DMS79 (cell line): ENCODE measurements around the gene RAB6A.
A peak's percentile ranks its signal among the peaks of the same experiment; 100 is the strongest.

ENCODE experiments used
- DNase-seq: peaks from one replicate; lab custom pipeline; 2025; lab: John Stamatoyannopoulos, UW

The RAB6A gene

DNA sequence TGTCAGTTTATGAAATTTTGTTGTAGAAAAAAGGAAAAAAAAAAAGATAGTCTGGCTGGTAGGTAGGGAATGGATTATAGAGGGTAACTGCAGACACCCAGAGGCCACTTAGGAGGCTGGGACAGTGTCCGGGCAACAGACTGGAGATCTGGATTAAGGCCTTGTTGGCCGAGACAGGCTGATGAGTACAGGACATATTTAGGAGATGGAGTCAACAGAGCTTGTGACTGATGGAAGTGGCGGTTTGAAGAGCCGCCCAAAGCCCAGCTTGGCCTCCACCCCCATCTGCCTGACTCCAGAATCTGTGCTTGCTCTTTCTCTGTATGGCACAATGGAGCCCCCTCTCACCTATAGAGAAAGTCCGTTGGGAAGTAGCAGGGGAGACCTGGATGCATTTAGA lies 106.9 kb downstream of the RAB6A start:
- no peak for DNase-seq

DNA sequence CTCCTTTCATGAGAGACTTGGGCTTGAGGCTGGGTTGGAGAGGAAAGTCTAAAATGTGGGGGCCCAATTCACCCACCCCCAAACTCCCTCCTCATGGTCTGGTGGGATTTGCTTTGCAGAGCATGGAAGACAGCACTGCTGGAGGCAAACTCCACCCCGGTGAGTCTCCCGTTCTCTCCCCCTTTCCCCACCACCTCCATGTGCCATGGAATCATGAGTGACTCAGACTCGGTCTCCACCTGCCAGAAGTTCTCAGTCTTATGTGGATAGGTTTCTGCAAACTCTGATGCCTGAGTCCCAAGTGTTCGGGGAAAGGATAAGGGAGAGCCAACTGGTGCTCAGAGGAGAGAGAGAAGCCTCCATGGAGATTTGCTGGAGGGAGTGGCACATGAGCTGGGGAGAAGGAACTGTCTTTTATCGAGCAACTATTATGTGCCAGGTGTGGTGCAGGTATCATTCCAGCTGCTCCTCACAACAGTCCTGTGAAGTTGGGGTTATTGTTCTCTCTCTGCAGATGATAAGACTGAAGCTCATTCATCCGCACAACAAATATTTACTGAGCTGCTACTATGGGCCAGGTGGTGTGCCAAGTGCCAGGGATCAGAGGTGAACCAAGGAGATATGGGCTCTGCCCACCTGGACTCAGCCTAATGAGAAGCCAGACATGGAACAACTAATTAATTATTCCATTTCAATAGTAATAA lies 107.9 kb downstream of the RAB6A start:
- DNase-seq: no peak

DNA sequence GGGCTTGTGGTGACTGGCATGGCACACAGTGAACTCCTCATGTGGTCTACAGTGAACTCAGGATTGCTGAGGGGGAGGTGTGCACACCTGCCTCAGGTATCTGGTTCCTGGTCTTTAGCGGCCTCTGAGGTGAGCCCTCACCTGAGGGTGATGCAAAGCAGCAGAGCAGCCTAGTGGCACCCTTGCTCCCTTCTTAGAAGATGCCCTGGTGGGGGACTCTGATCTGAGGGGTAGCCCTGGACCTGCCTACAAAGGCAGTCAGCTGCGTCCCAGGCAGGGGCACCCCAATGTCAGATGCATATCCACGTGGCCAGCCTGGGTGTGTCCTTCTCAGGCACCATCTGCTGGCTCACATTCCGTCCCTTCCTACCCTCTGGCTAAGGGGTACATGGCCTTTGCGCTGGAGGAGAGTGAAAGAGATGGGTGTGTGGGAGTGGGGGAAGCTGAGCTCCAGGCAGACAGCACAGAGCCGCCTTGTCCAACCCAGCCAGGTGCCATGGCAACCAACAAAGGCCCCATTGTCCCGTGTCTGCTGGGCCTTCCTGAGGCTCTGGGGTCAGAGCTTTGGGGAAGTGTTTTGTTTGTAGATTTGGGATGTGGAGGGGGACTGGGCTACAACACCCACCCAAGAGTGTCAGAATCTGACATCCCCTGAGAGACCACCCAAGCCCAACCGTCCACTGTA lies 108.7 kb downstream of the RAB6A start:
- peak; percentile 65 for DNase-seq

DNA sequence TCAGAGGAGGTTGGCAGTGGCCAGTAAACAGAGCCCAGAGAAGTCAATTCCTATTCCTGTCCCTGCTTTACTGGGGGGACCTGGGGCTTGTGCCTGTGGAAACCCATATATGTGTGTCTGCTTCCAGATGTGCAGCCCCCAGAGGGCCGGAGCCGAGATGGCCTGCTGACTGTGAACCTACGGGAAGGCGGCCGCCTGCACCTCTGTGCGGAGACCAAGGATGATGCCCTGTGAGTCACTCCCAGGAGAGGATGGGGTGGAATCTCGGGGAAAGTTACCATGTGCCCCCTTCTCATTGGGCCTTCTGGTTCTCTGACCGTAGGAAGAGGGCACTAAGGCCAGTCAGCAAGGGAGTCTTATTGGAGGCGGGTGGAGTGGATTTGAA lies 109.2 kb downstream of the RAB6A start:
- DNase-seq: no peak

DNA sequence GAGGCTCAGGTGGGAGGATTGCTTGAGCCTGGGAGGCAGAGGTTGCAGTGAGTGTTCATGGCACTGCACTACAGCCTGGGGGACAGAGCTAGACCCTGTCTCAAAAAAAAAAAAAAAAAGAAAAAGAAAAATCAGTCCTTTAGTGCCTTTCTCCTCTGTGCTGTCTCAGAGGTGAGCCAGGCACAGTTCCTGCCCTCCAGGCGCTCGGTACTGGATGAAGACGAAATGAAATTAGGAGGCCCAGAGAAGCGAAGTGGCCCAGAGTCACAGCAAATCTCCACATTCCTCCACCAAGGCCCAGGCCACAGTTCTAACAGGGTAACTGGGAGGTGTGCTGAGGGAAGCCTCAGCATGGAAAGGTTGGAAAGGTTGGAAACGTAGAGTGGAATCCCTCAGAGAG lies 109.6 kb downstream of the RAB6A start:
- no peak for DNase-seq

DNA sequence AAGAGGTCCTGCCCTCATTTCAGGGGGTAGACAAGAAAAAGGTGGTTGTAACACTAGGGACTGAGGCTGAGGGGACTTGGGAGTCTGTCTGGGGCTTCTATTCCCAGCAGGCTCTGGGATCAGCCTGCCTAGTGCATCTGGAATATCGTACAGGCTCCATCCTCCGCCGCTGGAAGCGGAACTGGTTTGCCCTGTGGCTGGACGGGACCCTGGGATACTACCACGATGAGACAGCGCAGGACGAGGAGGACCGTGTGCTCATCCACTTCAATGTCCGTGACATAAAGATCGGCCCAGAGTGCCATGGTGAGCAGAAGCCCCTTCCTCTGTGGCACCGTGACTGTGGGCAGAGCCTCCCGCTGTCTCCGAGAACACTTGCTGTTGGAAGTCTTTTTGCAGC lies 110.5 kb downstream of the RAB6A start:
- no peak for DNase-seq

DNA sequence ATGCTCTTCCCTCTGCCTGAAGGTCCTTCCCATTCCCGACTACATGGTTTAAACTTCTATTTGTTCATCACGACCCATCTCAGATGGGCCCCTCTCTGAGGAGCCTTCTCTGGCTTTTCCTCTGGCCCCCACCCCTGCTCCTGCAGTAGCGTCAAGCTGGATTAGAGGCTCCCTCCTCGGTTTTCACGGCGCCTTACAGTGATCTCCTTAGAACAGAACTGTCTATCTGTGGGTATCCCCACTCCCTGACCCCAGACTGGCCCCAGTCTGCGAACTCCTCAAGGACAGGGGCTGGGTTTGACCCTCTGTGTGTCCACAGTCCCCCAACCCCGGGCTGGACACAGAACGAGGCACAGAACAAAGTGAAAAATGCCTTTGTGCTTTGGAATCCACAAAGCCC lies 111.7 kb downstream of the RAB6A start:
- no peak for DNase-seq

DNA sequence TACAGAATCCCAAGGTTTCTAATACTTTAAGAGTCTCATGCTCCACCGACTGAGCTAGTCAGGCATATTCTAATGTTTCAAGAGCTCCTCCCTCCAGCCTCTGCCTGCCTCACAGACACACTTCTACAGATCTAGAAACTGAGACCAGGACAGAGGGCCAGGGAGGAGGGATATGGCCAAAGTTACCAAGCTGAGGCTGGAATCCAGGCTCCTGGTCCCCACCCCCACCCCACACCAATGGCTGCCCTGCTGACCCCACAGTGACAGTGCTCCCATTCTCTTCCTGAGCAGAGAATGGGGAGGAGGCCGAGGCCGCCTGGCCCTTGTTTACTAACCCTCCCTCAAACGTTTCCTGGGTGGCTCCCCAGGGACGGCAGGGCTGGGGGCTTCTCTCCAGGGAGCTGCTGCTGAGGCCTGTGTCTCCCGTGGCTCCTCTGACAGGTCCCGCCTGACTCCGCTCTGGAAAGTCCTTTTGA lies 112.3 kb downstream of the RAB6A start:
- DNase-seq: no peak

DNA sequence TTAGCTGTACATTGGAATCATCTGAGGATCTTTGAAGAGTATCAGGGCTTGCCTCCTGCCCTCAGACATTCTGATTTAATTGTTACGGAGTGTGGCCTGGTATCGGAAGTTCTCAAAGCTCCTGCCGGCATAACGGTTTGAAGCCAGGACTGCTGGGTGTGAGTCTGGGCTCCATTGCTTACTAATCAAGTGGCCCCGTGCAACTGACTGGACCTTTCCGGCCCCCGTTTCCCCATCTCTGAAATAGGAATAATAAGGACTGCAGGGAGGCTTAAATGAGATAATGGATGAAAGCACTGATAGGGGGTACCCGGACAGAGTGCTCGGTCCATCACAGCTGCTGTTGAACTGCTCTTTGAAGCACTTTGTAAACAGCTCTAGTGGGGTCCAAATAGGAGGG lies 112.8 kb downstream of the RAB6A start:
- no peak for DNase-seq

DNA sequence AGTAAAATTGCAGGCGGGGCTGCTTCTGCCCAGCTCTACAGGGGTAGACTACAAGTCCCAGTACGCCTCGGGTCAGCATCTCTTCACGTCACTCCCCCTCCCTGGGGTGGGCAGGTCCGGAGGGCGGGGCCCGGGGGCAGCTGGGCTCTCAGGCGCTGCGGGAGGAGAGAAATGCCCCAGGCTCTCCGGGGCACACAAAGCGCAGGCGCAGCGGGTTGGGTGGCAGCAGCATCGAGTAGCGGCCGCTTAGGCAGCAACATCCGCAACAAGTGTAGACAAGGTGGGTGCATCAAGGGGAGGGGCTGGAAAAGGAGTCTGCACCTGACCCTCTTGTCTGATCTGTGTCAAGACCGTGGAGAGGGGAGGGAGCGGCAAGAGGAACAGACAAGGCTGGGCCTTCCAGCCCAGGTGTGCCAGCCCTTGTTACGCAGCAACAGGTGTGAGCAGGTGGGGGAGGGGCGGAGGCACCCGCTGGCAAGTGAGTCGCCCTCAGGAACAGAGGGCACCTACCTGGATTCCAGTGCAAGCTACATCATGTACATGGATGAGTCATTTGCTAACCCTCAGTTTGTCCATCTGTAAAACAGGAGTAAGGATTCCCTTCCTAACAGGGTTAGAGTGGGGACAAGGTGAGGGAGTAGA lies 113.3 kb downstream of the RAB6A start:
- DNase-seq: peak; percentile 99

DNA sequence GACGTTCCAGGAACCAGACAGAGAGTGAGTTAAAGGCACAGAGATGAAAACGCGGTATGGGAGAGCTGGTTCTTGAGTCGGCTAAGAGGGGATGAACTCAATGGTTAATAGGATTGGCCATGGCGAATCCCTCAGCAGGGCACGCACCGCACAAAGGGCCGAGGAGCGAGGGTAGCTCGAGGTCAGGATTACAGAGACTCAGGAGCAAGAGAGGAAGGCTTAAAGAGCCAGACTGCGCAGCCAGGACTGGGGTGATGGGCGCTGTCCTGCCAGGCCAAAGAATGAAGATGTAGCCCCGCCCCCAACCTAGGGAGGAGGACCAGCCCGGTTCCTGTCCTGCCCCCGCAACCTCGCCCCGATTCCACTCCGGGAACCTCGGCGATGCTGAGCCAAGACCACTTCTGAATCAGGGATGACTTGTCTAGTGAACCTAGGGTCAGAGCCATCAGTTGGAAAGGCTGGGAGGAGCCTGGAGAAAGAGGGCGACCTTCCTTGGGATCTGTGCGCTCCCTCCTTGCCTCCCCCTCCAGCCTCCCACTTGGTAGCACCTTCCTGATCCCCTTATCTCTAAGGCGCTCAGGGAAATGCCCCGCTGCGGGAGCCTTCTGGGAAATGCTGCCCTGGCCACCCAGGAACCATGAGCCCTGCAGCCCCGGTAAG lies 114.8 kb downstream of the RAB6A start, which contains the start of gene PLEKHB1:
PLEKHB1 (plus strand) TSS at position 610 of the 660 bp plus-strand sequence; CDS start at position 638, 28 bp downstream.
- no peak for DNase-seq

DNA sequence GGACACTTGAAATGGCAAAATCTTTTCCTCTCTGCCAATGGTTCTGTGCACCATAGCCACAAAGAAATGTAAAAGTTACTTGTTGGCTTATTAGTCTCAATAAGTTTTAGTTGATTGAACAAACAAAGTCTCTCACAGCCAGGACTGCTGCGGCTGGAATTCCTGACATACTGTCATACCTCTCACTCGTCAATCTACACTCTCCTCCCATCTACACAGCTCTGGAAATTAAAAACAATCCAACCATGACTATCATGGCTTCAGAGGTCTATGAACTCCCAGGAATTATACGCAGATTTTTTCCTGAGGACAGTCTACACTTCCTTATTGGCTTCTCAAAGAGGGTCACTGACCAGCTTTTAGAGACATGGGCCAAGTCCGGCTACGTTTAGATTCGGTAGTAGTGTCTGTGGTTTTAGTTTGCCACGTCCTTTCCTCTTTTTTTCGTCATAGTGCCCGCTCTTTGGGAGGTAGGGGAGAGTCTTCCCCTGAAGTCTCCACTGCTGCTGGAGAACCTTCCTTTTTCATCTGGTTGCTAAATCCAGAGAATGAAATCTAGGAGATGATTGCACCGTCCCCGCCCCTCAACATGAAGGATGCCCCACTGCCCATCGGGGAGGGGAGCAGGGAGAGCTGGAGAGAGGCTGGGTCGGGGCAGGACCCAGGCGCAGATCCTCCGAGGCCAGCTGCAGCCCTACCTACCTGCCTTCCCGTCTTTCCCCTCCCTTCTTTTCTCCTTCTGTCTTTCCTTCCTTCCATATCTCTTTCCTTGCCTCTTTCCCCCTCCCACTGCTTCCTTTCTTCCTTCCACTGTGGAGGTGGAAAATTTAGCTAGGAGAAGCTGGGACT lies 115.5 kb downstream of the RAB6A start:
- no peak for DNase-seq

DNA sequence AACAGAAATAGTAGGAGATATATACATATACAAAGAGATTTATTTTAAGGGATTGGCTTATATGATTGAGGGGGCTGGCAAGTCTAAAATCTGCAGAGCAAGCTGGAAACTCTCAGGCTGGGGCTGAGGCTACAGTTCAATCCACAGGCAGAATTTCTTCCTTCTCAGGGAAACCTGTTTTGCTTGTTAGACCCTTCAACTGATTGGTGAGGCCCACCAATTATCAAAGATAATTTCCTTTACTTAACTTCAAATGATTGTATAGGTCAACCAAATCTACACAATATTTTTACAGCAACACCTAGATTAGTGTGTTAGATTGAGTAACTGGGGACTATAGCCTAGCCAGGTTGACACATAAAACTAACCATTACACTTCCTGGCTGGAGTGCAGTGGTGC lies 119.2 kb downstream of the RAB6A start:
- DNase-seq: no peak

DNA sequence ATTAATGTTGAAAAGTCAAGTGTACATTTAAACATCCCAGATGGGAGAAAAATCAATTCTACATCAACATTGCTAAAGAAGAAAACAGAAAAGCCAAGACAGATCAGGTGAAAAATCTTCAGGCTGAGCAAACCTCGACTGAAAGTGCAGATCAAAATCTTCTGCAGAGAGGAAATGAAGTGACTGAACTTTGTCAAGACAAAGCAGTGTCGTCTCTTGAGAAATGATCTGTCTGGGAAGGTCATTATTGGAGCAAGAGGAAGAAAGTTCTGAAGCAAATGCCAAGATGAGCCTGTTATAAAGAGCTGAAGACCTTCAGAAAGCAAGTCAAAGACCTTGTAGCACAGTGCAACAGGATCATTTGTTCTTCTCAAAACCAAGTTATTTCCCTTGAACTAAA lies 120.3 kb downstream of the RAB6A start:
- DNase-seq: no peak

DNA sequence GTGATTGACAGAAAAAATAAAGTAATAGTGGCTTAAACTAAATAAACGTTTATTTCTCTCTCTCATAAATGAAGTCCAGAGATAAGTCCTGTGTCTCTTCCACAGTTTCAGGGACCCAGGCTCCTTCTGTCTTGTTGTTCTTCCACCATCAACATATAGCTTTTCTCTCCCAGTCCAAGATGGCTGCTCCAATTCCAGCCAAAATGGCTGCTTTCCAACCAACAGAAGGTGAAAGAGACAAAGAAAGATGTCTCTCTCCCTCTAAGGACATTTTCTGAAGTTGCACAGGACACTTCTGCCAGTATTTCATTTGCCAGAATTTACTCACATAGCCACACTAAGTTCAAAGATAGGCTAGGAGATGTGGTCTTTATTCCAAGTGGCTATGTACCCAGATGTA lies 123.9 kb downstream of the RAB6A start:
- DNase-seq: no peak

DNA sequence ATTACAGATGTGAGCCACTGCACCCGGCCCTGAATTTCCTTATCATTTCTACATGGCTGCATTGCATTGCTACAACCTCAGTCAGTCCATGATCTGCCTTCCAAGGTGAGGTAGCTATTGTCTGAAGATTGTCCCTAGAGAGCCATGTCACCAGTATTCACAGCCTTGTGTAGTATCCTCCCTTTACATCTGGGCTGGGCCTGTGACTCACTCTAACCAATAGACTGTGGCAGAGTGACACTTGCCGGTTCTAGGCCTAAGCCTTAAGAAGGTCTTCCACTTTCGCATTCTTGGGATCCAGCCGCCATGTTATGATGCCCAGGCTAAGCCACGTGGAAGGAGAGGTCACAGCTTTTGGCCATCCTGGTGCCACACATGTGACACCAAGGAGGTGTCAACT lies 124.6 kb downstream of the RAB6A start:
- no peak for DNase-seq

DNA sequence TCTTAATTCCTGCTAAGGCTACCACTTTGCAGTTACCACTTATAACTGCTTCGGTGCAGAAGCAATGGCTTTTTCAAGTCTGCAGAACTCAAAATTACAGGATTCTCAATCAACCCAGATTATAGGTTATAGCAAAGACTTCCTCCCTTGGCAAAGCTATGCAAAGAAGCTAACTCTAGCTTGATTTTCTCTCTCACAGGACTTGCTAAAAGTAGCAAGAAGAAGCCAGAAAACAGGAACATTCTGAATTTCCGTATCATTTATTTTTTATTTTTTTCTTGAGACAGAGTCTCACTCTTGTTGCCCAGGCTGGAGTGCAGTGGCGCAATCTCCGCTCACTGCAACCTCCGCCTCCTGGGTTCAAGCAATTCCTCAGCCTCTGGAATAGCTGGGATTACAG lies 125.2 kb downstream of the RAB6A start:
- DNase-seq: no peak

DNA sequence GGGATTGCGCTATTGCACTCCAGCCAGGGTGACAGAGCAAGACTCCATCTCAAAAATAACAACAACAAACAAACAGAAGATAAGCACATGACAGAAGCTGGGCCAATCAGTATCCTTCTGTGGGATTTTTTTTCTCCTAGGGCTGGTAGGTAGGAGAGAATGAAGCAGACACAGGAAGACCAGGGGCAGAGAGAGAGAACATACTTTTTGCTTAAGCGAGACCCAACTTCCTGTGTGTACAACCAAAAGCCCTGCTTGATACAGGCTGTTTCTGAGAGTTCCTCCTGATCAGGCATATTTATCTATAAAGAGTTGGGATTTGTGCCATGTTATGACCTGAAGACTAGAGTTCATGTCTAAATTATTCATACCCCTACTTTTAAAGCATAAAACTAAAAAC lies 126.9 kb downstream of the RAB6A start:
- DNase-seq: no peak

DNA sequence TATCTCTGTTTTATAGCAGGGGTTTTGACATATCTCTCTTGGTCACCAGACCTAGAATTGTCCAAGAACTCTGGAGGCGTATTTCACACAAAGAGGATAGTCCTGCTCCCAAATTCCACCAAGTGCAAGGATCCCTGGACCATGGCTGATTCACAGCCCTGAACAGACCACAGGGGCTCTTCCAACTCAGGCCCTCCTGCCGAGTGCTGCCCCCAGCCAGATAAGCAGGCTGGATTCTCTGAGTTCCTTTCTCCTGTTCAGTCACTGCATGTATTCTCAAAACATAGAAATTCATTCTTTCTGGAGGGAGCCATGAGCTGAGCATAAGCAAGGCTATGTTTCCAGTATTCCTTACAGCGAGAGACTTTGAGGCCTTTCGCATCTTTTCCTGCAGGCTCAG lies 127.9 kb downstream of the RAB6A start:
- DNase-seq: no peak

DNA sequence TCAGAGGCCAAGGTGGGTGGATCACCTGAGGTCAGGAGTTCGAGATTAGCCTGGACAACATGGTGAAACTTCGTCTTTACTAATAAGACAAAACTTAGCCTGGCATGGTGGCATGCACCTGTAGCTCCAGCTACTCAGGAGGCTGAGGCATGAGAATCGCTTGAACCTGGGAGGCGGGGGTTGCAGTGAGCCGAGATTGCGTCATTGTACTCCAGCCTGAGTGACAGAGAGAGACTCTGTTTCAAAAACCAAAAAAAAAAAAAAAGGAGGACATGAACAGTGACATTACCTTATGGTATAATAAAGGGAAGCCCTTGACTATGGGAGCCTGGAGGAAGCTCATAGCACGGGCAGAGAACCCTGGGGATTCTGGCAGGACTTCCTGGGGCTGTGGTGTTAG lies 131.0 kb downstream of the RAB6A start:
- DNase-seq: no peak

DNA sequence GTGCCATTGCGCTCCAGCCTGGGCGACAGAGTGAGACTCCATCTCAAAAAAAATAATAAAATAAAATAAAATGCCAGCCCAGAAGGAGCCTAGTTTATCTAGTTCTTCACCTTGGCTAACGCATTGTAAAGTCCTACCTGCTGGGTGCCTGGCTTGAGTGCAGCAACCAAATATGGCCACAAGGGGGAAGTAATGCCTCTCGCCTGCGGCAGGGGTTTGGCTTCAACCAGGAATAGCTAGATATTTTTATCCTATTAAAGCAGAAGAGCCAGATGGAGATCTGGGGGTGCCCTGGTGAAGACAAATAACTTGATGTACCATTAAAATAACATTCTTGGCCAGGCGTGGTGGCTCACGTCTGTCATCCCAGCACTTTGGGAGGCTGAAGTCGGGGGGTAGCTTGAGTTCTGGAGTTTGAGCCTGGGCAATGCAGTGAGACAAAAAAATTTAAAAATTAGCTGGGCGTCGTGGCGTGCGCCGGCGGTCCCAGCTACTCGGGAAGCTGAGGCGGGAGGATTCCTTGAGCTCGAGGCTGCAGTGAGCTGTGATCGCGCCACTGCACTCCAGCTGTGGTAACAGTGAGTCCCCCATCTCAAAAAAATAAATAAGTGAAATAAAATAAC lies 135.1 kb downstream of the RAB6A start:
- peak; percentile 47 for DNase-seq
